Activated naive CD4-positive, alpha-beta T cell treated with anti-CD3 and anti-CD28 coated beads, Interleukin-2, amount 50 U/mL, for 24 hours (primary cell): ENCODE measurements around the gene TRAF3.

ENCODE experiments used
- H3K27ac Mint-ChIP-seq: one replicate; pipeline ENCODE4 v1.8.0; 2021; ENCODE audit warnings: mild to moderate bottlenecking, mixed read lengths
- H3K27me3 Mint-ChIP-seq: one replicate; pipeline ENCODE4 v1.8.0; 2021; ENCODE audit warnings: mixed read lengths
- H3K36me3 Mint-ChIP-seq: one replicate; pipeline ENCODE4 v1.8.0; 2021; ENCODE audit warnings: mixed read lengths
- H3K4me1 Mint-ChIP-seq: one replicate; pipeline ENCODE4 v1.8.0; 2021; ENCODE audit warnings: mixed read lengths
- H3K4me3 Mint-ChIP-seq: one replicate; pipeline ENCODE4 v1.8.0; 2021; ENCODE audit warnings: mild to moderate bottlenecking, mixed read lengths
- H3K9me3 Mint-ChIP-seq: one replicate; pipeline ENCODE4 v1.8.0; 2021; ENCODE audit warnings: mixed read lengths

The TRAF3 gene

GRCh38 chr14:102951034-102951433 lies 173.8 kb downstream of the TRAF3 start:
- H3K27ac Mint-ChIP-seq, result no peak overlapping the region
- H3K27me3 Mint-ChIP-seq, result no peaks in the 10 kb centered on the region
- H3K4me3 Mint-ChIP-seq, result no peak overlapping the region
- H3K4me1 Mint-ChIP-seq, result peaks cover 26% of the 10 kb centered on the region
- H3K9me3 Mint-ChIP-seq, result no peaks in the 10 kb centered on the region
- no peaks in the 10 kb centered on the region for H3K36me3 Mint-ChIP-seq

- H3K4me1 Mint-ChIP-seq, result peaks cover 22% of the 10 kb centered on the region
- H3K9me3 Mint-ChIP-seq, result no peaks in the 10 kb centered on the region
- no peak overlapping the region for H3K27ac Mint-ChIP-seq
- no peaks in the 10 kb centered on the region for H3K27me3 Mint-ChIP-seq
- no peak overlapping the region for H3K4me3 Mint-ChIP-seq
- H3K36me3 Mint-ChIP-seq, result no peaks in the 10 kb centered on the region
These were observed 174.6 kb downstream of the TRAF3 start for GRCh38 chr14:102951799-102952198.

- Mint-ChIP-seq H3K4me1 (peaks cover 17% of the 10 kb centered on the region), H3K27me3 (no peaks in the 10 kb centered on the region), H3K27ac (no peak overlapping the region), H3K9me3 (no peaks in the 10 kb centered on the region), H3K4me3 (no peak overlapping the region), H3K36me3 (no peaks in the 10 kb centered on the region)
These were observed 175.0 kb downstream of the TRAF3 start for GRCh38 chr14:102952276-102952675.

DNA sequence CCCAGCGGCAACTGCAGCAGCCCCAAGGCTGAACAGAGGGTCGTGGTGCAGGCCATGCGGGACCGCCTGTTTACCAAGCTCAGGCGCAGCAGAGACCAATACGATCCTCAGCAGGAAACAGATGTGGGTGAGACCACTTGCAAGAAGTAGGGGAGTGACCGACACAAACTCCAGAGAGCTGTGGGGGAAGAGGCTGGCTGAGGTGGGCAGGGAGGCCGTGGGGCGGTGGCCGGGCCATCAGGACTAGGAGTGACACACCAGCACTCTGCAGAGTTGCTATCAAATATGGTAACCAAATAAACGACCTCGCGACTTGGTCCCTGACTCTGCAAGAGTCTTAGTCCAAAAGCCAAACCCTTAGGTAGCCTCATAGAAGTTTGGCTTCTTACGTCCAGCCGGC lies 175.9 kb downstream of the TRAF3 start:
- Mint-ChIP-seq H3K4me1 (peaks cover 14% of the 10 kb centered on the region), H3K27ac (no peak overlapping the region), H3K4me3 (no peak overlapping the region), H3K27me3 (no peaks in the 10 kb centered on the region), H3K9me3 (no peaks in the 10 kb centered on the region), H3K36me3 (no peaks in the 10 kb centered on the region)

GRCh38 chr14:102954081-102954789 lies 177.0 kb downstream of the TRAF3 start:
- H3K9me3 Mint-ChIP-seq, result no peaks in the 10 kb centered on the region
- peaks cover 1% of the 10 kb centered on the region for H3K36me3 Mint-ChIP-seq
- H3K4me1 Mint-ChIP-seq, result peaks cover 7% of the 10 kb centered on the region
- no peak overlapping the region for H3K27ac Mint-ChIP-seq
- H3K27me3 Mint-ChIP-seq, result no peaks in the 10 kb centered on the region
- H3K4me3 Mint-ChIP-seq, result no peak overlapping the region

DNA sequence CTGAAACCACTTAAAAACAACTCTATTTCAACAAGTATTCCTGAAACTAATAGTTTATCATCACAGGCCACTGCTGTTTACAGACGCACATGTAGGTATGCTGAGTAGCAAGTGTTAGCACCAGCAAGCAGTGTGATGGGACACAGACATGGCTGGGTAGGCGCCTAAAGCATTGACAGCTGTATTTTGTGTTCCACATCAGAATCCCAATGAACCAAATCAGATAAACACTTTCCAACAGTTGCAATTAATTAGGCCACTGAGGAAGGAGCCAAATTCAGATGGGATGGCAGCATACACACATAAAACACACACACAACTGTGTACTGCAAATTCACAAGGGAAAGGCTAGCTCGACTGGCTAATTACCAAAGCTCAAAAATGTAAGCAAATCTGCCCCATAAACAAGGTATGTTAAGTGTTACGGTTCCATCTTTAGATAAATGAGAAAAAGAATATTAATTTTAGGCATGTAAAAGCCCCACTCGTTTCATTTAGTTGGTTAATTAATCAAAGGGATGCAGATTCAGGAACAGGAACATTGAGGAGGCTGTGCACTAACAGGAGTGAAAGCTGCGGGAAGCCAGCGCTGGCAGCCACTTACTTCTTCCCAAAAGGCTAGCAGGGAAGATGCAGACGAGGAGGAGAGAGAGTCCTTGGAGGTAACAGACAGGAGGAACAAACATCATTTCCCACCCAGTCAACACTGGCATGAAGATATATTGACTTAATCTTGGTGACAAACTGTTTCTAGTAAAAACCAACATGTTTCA lies 178.6 kb downstream of the TRAF3 start:
- Mint-ChIP-seq H3K4me3 (no peak overlapping the region), H3K4me1 (no peaks in the 10 kb centered on the region), H3K27me3 (no peaks in the 10 kb centered on the region), H3K27ac (no peak overlapping the region), H3K36me3 (peaks cover 1% of the 10 kb centered on the region), H3K9me3 (no peaks in the 10 kb centered on the region)

DNA sequence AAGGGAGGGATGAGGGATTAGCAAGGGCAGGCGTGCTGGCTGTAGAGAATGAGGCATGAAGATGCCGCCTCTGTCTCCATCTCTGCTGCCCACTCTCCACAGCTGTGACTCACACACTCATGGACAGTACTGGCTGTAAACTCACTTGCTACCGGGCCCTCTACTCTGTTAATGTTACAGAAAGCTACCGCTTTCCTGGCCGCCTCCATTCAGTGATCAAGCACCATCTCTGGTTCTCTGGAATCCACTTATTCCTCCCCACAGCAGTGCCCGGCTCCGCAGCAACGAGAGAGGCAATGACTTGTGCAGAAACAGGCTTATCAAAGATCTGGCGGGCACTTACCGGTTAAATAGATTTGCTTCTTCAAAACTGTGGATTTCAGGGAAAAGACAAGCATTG lies 180.0 kb downstream of the TRAF3 start:
- Mint-ChIP-seq H3K9me3 (no peaks in the 10 kb centered on the region), H3K36me3 (peaks cover 1% of the 10 kb centered on the region), H3K4me3 (no peak overlapping the region), H3K27me3 (no peaks in the 10 kb centered on the region), H3K27ac (no peak overlapping the region), H3K4me1 (no peaks in the 10 kb centered on the region)

GRCh38 chr14:102958461-102958860 lies 181.2 kb downstream of the TRAF3 start:
- Mint-ChIP-seq H3K27ac (no peak overlapping the region), H3K27me3 (no peaks in the 10 kb centered on the region), H3K9me3 (no peaks in the 10 kb centered on the region), H3K36me3 (peaks cover 1% of the 10 kb centered on the region), H3K4me1 (no peaks in the 10 kb centered on the region), H3K4me3 (no peak overlapping the region)
